ENCODE data around the gene TPR.

DNA sequence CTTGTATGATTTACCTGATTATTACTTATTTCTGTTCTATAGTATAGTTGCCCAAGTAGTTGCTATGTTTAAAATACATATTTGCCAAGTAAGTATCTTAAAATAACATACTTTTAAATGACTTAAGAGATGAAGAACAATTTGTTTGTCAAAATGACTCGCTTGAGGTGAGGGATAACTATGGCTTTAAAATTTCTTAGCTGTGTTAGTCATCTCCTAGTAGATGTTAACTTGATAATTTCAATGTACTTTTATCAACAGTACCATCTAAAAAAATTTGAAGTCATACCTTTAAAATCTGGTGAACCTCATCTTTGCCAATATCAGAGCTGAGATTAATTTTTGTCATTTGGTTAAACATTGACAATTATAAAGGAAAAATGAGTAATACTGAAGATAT is 38.3 kb upstream of the TPR start:
- TF ChIP-seq POLR2A (IDR thresholded peaks at IDR 0.05), result no peak
- TF ChIP-seq, protein P1, sequence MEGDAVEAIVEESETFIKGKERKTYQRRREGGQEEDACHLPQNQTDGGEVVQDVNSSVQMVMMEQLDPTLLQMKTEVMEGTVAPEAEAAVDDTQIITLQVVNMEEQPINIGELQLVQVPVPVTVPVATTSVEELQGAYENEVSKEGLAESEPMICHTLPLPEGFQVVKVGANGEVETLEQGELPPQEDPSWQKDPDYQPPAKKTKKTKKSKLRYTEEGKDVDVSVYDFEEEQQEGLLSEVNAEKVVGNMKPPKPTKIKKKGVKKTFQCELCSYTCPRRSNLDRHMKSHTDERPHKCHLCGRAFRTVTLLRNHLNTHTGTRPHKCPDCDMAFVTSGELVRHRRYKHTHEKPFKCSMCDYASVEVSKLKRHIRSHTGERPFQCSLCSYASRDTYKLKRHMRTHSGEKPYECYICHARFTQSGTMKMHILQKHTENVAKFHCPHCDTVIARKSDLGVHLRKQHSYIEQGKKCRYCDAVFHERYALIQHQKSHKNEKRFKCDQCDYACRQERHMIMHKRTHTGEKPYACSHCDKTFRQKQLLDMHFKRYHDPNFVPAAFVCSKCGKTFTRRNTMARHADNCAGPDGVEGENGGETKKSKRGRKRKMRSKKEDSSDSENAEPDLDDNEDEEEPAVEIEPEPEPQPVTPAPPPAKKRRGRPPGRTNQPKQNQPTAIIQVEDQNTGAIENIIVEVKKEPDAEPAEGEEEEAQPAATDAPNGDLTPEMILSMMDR (IDR thresholded peaks at IDR 0.05), result no peak

Data from lower leg skin (tissue), 3 donors.